ENCODE results near the gene PAX8. TPM values are rescaled to one million over a fixed set of nuclear protein-coding genes. Genes with fewer than 3 reads are reported as not detected.
"Not testable (repeated sequence)": the region's sequence is repeated elsewhere in the genome, so short reads cannot be mapped to it uniquely, and the experiment has no call there.

PAX8 gene
- total and polyA plus RNA-seq, 10 donors: 0.06 to 2.8 (median 1.0) TPM

DNA sequence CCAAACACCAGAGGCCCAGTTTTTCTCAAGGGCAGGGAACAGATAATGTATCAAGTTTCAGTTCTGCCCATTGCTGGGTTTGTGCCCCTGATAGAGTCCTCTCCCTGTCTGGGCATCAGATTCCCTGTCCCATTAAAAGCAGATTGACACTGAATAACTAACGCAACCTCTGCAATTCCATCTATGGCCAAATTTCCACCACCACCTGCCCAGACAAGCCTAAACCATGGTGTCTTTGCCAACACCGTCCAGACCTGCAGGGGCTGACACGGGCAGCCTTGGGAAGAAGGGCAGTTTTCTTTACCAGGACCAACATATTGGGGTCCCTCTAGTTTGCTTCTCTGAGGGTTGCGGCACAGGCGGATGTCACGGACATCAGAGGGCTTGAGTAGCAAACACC is 26.4 kb upstream of the PAX8 start:
- 91 to 100% (median 95%) methylated on average over 6 of the region's 6 CpGs for WGBS, 5 donors
- TF ChIP-seq, protein P1, sequence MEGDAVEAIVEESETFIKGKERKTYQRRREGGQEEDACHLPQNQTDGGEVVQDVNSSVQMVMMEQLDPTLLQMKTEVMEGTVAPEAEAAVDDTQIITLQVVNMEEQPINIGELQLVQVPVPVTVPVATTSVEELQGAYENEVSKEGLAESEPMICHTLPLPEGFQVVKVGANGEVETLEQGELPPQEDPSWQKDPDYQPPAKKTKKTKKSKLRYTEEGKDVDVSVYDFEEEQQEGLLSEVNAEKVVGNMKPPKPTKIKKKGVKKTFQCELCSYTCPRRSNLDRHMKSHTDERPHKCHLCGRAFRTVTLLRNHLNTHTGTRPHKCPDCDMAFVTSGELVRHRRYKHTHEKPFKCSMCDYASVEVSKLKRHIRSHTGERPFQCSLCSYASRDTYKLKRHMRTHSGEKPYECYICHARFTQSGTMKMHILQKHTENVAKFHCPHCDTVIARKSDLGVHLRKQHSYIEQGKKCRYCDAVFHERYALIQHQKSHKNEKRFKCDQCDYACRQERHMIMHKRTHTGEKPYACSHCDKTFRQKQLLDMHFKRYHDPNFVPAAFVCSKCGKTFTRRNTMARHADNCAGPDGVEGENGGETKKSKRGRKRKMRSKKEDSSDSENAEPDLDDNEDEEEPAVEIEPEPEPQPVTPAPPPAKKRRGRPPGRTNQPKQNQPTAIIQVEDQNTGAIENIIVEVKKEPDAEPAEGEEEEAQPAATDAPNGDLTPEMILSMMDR (IDR thresholded peaks at IDR 0.05 in 8 of 11, conservative IDR thresholded peaks at IDR 0.05 in 3 of 11): no peak
- no peak for TF ChIP-seq POLR2AphosphoS5 (IDR thresholded peaks at IDR 0.05)
- no peak for TF ChIP-seq POLR2A (IDR thresholded peaks at IDR 0.05)
- intact Hi-C loops (cut with DNase I; ENCODE audit: low total_unique reads): no loop called here
- H3K27me3 ChIP-seq (replicated peaks in 1 of 7): peaks cover 0 to 6% (median 0%) of the 10 kb centered on the region in 7 donors
- DNase-seq: no peak
- H3K4me3 ChIP-seq: no peak overlapping the region
- no peak overlapping the region for H3K27ac ChIP-seq
- H3K9me3 ChIP-seq: no peaks in the 10 kb centered on the region
- no peaks in the 10 kb centered on the region for H3K36me3 ChIP-seq
- no peaks in the 10 kb centered on the region for H3K4me1 ChIP-seq

DNA sequence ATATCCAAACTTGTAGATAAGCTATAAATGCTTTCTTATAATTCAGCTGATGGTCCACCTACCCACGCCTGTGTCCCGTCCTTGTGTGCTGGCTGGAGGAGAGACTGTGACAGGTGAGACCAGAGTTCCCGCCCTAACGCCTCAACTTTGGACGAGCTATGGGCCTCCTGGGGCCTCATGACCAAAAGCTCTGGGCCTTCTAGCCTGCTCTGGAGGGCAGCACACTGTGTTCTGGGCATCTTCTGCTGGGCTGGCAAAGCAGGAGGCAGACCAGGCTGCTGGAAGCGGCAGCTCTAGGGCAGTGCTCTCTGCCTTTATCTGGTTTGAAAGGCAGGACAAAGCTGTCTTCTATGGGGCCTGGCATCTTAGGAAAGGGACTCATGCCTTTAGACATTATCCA is 26.0 kb upstream of the PAX8 start:
- Histone ChIP-seq H3K27ac (no peak overlapping the region), H3K4me3 (no peak overlapping the region), H3K36me3 (no peaks in the 10 kb centered on the region), H3K9me3 (no peaks in the 10 kb centered on the region), H3K27me3 (replicated peaks in 1 of 7) (peaks cover 0 to 6% (median 0%) of the 10 kb centered on the region in 7 donors), H3K4me1 (no peaks in the 10 kb centered on the region)
- DNase-seq: no peak
- TF ChIP-seq POLR2AphosphoS5 (IDR thresholded peaks at IDR 0.05) (no peak), POLR2A (IDR thresholded peaks at IDR 0.05) (no peak)
- TF ChIP-seq, protein P1 (IDR thresholded peaks at IDR 0.05 in 8 of 11, conservative IDR thresholded peaks at IDR 0.05 in 3 of 11): no peak
- 85 to 97% (median 90%) methylated on average over 6 of the region's 6 CpGs for WGBS, 5 donors
- intact Hi-C loops (cut with DNase I; ENCODE audit: low total_unique reads): no loop called here

DNA sequence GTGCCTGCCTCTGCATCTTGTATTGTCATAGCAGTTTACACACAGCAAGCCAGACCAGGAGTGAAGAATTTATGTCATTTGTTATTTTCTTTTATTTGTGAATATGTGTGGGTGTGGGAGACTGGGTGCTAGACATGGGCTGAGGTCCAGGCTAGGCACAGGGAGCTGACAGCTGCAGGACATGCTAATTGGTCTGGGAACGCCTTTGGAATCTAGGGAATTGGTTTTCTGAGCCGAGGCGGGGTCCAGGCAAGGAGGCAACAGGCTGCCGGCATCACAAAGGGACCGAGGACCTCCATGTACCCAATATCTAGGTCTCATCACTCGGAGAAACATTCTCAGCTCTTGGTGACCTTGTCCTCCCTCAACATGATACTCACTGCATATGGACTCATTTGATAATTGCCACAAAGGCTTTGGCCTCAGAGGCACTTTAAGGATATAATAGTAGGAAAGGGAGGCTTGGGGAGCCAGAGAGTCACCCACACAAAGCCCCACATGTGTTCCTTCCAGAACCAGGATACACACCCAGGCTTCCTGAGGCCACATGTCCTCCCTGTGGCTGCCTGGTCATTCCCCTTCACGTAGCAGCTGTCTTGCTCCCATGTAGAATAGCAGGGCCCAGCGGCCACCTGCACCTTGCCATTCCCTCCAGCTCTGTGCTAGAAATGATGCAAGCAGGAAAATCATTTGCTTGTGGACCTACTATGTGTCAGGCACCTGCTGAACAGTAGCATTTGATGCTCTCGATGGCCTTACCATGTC is 23.7 kb upstream of the PAX8 start:
- 73 to 88% (median 85%) methylated on average over 9 of the region's 9 CpGs for WGBS, 5 donors
- intact Hi-C loops (cut with DNase I; ENCODE audit: low total_unique reads): not testable (repeated sequence)

DNA sequence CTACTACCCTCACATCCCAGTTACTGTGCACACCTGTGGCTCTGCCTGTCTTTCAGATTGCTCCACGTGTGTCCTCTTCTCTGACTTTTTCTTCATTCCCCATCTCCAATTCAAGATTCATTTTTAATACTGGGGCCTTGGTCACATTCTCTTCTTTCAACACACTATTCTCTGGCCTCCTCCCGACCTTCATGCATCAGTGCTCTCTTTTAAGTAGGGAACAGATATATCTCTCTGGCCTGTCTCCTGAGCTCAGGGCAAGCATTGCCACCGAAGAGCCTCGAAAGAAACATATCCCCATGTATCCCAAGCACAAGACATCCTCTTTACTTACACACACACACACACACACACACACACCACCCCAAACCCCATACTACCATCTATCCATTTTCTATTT is 21.6 kb upstream of the PAX8 start:
- no peak for DNase-seq
- H3K4me1 ChIP-seq: no peaks in the 10 kb centered on the region
- no peaks in the 10 kb centered on the region for H3K36me3 ChIP-seq
- no peaks in the 10 kb centered on the region for H3K9me3 ChIP-seq
- no peaks in the 10 kb centered on the region for H3K27me3 ChIP-seq (replicated peaks in 1 of 7)
- 88 to 92% (median 90%) methylated on average over 4 of the region's 4 CpGs for WGBS, 5 donors
- no peak overlapping the region for H3K4me3 ChIP-seq
- no peak overlapping the region for H3K27ac ChIP-seq
- no peak for TF ChIP-seq POLR2AphosphoS5 (IDR thresholded peaks at IDR 0.05)
- TF ChIP-seq POLR2A (IDR thresholded peaks at IDR 0.05): no peak
- TF ChIP-seq, protein P1 (IDR thresholded peaks at IDR 0.05 in 8 of 11, conservative IDR thresholded peaks at IDR 0.05 in 3 of 11): no peak
- intact Hi-C loops (cut with DNase I; ENCODE audit: low total_unique reads): no loop called here

More for the DNA sequence above, 23.7 kb upstream of the PAX8 start:
- H3K9me3 ChIP-seq; H3K4me3 ChIP-seq; H3K4me1 ChIP-seq; H3K36me3 ChIP-seq; DNase-seq; H3K27me3 ChIP-seq (replicated peaks in 1 of 7); H3K27ac ChIP-seq: not testable (repeated sequence)
